Measurements from ENCODE around the gene GPD2. TPM values are rescaled to one million over a fixed set of nuclear protein-coding genes. Genes with fewer than 3 reads are reported as not detected.

Gene GPD2
- total RNA-seq, 4 donors from 2014 or later, result 39.2 to 69.7 (median 64.1) TPM

GRCh38 chr2:156635646-156636045 is 199.5 kb downstream of the GPD2 start:
- no peak for DNase-seq
- no peak for ATAC-seq
- no peak overlapping the region for H3K4me3 ChIP-seq
- H3K36me3 ChIP-seq, result no peaks in the 10 kb centered on the region
- in situ Hi-C loops (cut with MboI; ENCODE audit: low sequenced_read_pairs in 4 of 4), result no loop called here
- intact Hi-C loops (cut with DNase I; ENCODE audit: low total_unique reads), result no loop called here
- no peaks in the 10 kb centered on the region for H3K27me3 ChIP-seq
- no peaks in the 10 kb centered on the region for H3K4me1 ChIP-seq
- no peaks in the 10 kb centered on the region for H3K9me3 ChIP-seq
- no peak for TF ChIP-seq POLR2A (IDR thresholded peaks at IDR 0.05)
- TF ChIP-seq, protein P1, sequence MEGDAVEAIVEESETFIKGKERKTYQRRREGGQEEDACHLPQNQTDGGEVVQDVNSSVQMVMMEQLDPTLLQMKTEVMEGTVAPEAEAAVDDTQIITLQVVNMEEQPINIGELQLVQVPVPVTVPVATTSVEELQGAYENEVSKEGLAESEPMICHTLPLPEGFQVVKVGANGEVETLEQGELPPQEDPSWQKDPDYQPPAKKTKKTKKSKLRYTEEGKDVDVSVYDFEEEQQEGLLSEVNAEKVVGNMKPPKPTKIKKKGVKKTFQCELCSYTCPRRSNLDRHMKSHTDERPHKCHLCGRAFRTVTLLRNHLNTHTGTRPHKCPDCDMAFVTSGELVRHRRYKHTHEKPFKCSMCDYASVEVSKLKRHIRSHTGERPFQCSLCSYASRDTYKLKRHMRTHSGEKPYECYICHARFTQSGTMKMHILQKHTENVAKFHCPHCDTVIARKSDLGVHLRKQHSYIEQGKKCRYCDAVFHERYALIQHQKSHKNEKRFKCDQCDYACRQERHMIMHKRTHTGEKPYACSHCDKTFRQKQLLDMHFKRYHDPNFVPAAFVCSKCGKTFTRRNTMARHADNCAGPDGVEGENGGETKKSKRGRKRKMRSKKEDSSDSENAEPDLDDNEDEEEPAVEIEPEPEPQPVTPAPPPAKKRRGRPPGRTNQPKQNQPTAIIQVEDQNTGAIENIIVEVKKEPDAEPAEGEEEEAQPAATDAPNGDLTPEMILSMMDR (IDR thresholded peaks at IDR 0.05 in 4 of 5, conservative IDR thresholded peaks at IDR 0.05 in 1 of 5), result no peak
- no peak overlapping the region for H3K27ac ChIP-seq

Other genes starting within 250 kb of the GPD2 start
- 1 to 10 TPM in 3 of 4 donors, under 1 TPM in 1; 0.76 to 4.4 (median 1.6) TPM for gene NR4A2, start 103.7 kb upstream of the GPD2 start, total RNA-seq